HepG2 (cell line): ENCODE data around the gene ATAD3C.

ENCODE experiments used
- BCL3 ChIP-seq: sonication (generic); formaldehyde crosslinking; IDR thresholded peaks from 2 replicates; pipeline ENCODE4 v1.5.1; 2020; ENCODE audit warnings: mild to moderate bottlenecking, missing genetic modification reagents, moderate library complexity
- POLR2A ChIP-seq, 2 experiments: IDR thresholded peaks; 2 replicates each; pipeline ENCODE4 v1.6.1; 2011; ENCODE audit warnings: low read depth in 2 of 2, low read length in 2 of 2, mild to moderate bottlenecking in 1 of 2, moderate library complexity in 1 of 2; ENCODE audit not compliant: insufficient read depth in 1 of 2
- SNRNP70 ChIP-seq: fragments of 200-400 bp; formaldehyde crosslinking; IDR thresholded peaks from 2 replicates; pipeline ENCODE4 v1.6.1; 2017; ENCODE audit warnings: mild to moderate bottlenecking, low read depth, low read length, moderate library complexity
- ZNF274 ChIP-seq: sonication (generic); formaldehyde crosslinking; IDR thresholded peaks from 2 replicates; pipeline ENCODE4 v1.5.1; 2020; ENCODE audit warnings: mild to moderate bottlenecking, missing genetic modification reagents
- ZNF280B ChIP-seq: sonication (generic); formaldehyde crosslinking; IDR thresholded peaks from 2 replicates; pipeline ENCODE4 v1.5.0; 2020; ENCODE audit warnings: missing genetic modification reagents, mild to moderate bottlenecking, borderline replicate concordance
- TF ChIP-seq, protein P1 (sequence below): IDR thresholded peaks from 2 replicates; pipeline ENCODE4 v1.6.1; 2016; ENCODE audit warnings: missing compliant biosample characterization, missing genetic modification reagents, borderline replicate concordance

GRCh38 chr1:1507305-1507704 is 57.8 kb downstream of the ATAD3C start:
- TF ChIP-seq ZNF274 (CRISPR knock-in tag), result no peak
- TF ChIP-seq, protein P1, sequence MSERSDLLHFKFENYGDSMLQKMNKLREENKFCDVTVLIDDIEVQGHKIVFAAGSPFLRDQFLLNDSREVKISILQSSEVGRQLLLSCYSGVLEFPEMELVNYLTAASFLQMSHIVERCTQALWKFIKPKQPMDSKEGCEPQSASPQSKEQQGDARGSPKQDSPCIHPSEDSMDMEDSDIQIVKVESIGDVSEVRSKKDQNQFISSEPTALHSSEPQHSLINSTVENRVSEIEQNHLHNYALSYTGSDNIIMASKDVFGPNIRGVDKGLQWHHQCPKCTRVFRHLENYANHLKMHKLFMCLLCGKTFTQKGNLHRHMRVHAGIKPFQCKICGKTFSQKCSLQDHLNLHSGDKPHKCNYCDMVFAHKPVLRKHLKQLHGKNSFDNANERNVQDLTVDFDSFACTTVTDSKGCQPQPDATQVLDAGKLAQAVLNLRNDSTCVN (CRISPR knock-in tag), result no peak
- TF ChIP-seq POLR2A (IDR thresholded peaks at IDR 0.05; ENCODE audit: insufficient read depth in 1 of 2, low read depth in 2 of 2, low read length in 2 of 2), result no peak
- TF ChIP-seq ZNF280B (CRISPR knock-in tag), result no peak
- no peak for TF ChIP-seq SNRNP70
- TF ChIP-seq BCL3 (CRISPR knock-in tag), result no peak
